ENCODE data around the gene JOSD2. TPM values are rescaled to one million over a fixed set of nuclear protein-coding genes. Genes with fewer than 3 reads are reported as not detected.

The JOSD2 gene
- total RNA-seq, 2 donors from 2014 or later, result 12.1 to 13.7 TPM

- Mint-ChIP-seq H3K4me3 (no peak overlapping the region), H3K36me3 (ENCODE audit: low read depth) (peaks cover 34% of the 10 kb centered on the region), H3K9me3 (peaks cover 28% of the 10 kb centered on the region)
These were observed 21.5 kb downstream of the JOSD2 start for GRCh38 chr19:50489461-50490011.

GRCh38 chr19:50488389-50489194, 22.4 kb downstream of the JOSD2 start:
- WGBS, 2 experiments (ENCODE audit: insufficient coverage in 1 of 2, insufficient read length in 1 of 2), result 66 to 70% methylated on average over 13 of the region's 13 CpGs
- Mint-ChIP-seq H3K4me1 (no peaks in the 10 kb centered on the region), H3K27me3 (ENCODE audit: insufficient read depth) (peaks cover 76% of the 10 kb centered on the region), H3K4me3 (no peak overlapping the region), H3K27ac (no peak overlapping the region), H3K36me3 (ENCODE audit: low read depth) (peaks cover 37% of the 10 kb centered on the region), H3K9me3 (peaks cover 28% of the 10 kb centered on the region)
- TF ChIP-seq CTCF (conservative IDR thresholded peaks at IDR 0.05), result no peak
- Histone ChIP-seq H3K36me3 (ENCODE audit: control insufficient read depth, insufficient read depth, low read length) (peaks cover 6% of the 10 kb centered on the region), H3K4me1 (ENCODE audit: control insufficient read depth, insufficient read depth, low read length) (no peaks in the 10 kb centered on the region), H3K9ac (ENCODE audit: extremely low read depth, low read length, poor library complexity, severe bottlenecking) (no peak overlapping the region), H3K9me3 (ENCODE audit: control insufficient read depth, low read length) (peaks cover 26% of the 10 kb centered on the region), H3K4me3 (ENCODE audit: low read length) (no peak overlapping the region), H3K27me3 (ENCODE audit: control insufficient read depth, insufficient read depth, low read length, poor library complexity, severe bottlenecking) (peaks cover 28% of the 10 kb centered on the region), H3K27ac (ENCODE audit: low read depth, low read length) (no peak overlapping the region)
- peak; percentile 28 for DNase-seq

More at GRCh38 chr19:50489461-50490011, 21.5 kb downstream of the JOSD2 start:
- Mint-ChIP-seq H3K27me3 (ENCODE audit: insufficient read depth) (peaks cover 86% of the 10 kb centered on the region), H3K27ac (no peak overlapping the region), H3K4me1 (no peaks in the 10 kb centered on the region)
- Histone ChIP-seq H3K4me3 (ENCODE audit: low read length) (no peak overlapping the region), H3K27ac (ENCODE audit: low read depth, low read length) (no peak overlapping the region), H3K36me3 (ENCODE audit: control insufficient read depth, insufficient read depth, low read length) (peaks cover 6% of the 10 kb centered on the region), H3K9me3 (ENCODE audit: control insufficient read depth, low read length) (peaks cover 26% of the 10 kb centered on the region), H3K27me3 (ENCODE audit: control insufficient read depth, insufficient read depth, low read length, poor library complexity, severe bottlenecking) (peaks cover 33% of the 10 kb centered on the region), H3K9ac (ENCODE audit: extremely low read depth, low read length, poor library complexity, severe bottlenecking) (no peak overlapping the region), H3K4me1 (ENCODE audit: control insufficient read depth, insufficient read depth, low read length) (no peaks in the 10 kb centered on the region)
- 62 to 75% methylated on average over 20 to 24 of the region's 24 CpGs for WGBS, 2 experiments (ENCODE audit: insufficient coverage in 1 of 2, insufficient read length in 1 of 2)
- TF ChIP-seq CTCF (conservative IDR thresholded peaks at IDR 0.05), result no peak
- DNase-seq, result peak; percentile 55

- whole genome bisulfite sequencing, 2 experiments (ENCODE audit: insufficient coverage in 1 of 2, insufficient read length in 1 of 2), result 80% methylated on average over 17 to 18 of the region's 18 CpGs
- peak; percentile 87 for TF ChIP-seq CTCF (conservative IDR thresholded peaks at IDR 0.05)
- H3K27me3 Mint-ChIP-seq (ENCODE audit: insufficient read depth), result peaks cover 61% of the 10 kb centered on the region
These were observed 24.0 kb downstream of the JOSD2 start for GRCh38 chr19:50486823-50487515.

More at GRCh38 chr19:50486823-50487515, 24.0 kb downstream of the JOSD2 start:
- H3K4me3 ChIP-seq (ENCODE audit: low read length), result no peak overlapping the region
- Mint-ChIP-seq H3K9me3 (peaks cover 28% of the 10 kb centered on the region), H3K27ac (no peak overlapping the region), H3K36me3 (ENCODE audit: low read depth) (peaks cover 50% of the 10 kb centered on the region), H3K4me3 (no peak overlapping the region), H3K4me1 (no peaks in the 10 kb centered on the region)
- no peaks in the 10 kb centered on the region for H3K4me1 ChIP-seq (ENCODE audit: control insufficient read depth, insufficient read depth, low read length)
- H3K9me3 ChIP-seq (ENCODE audit: control insufficient read depth, low read length), result peaks cover 26% of the 10 kb centered on the region
- H3K27me3 ChIP-seq (ENCODE audit: control insufficient read depth, insufficient read depth, low read length, poor library complexity, severe bottlenecking), result peaks cover 15% of the 10 kb centered on the region
- peaks cover 14% of the 10 kb centered on the region for H3K36me3 ChIP-seq (ENCODE audit: control insufficient read depth, insufficient read depth, low read length)
- no peak overlapping the region for H3K9ac ChIP-seq (ENCODE audit: extremely low read depth, low read length, poor library complexity, severe bottlenecking)
- no peak overlapping the region for H3K27ac ChIP-seq (ENCODE audit: low read depth, low read length)
- peak; percentile 97 for DNase-seq
